Renal cortex interstitium (tissue), 11 donors: Measurements from ENCODE around the gene JMJD7. TPM values are rescaled to one million over a fixed set of nuclear protein-coding genes. Genes with fewer than 3 reads are reported as not detected.

ENCODE experiments used
- DNase-seq, 11 donors: peaks; one replicate each; pipeline ENCODE4 v3.0.0-alpha.2; 2013; ENCODE audit warnings: low read depth in 9 of 11, low spot score in 4 of 11; ENCODE audit errors: extremely low read depth in 1 of 11
- polyA plus RNA-seq, 3 donors: library from polyadenylated mRNA; unstranded; fragments of 120-200 nt; gene quantifications; one replicate each; pipeline ENCODE4 v1.2.1, GENCODE V29; 2013; ENCODE audit not compliant: insufficient read length in 3 of 3

Gene JMJD7
- polyA plus RNA-seq, 3 donors: 10.2 to 17.9 (median 10.5) TPM

- no peak for DNase-seq
These were observed 5.0 kb downstream of the JMJD7 start for GRCh38 chr15:41832875-41833274.

GRCh38 chr15:41834096-41834495 lies 6.2 kb downstream of the JMJD7 start:
- DNase-seq: no peak

GRCh38 chr15:41836073-41836472 lies 8.2 kb downstream of the JMJD7 start:
- no peak for DNase-seq

- no peak for DNase-seq
These were observed 9.0 kb downstream of the JMJD7 start for GRCh38 chr15:41836713-41837454.

GRCh38 chr15:41838400-41838897 lies 10.6 kb downstream of the JMJD7 start, which contains the start of gene PLA2G4B:
TSS of gene PLA2G4B (plus strand) at chr15:41838847. CDS start at chr15:41838914, 67 bp downstream.
- no peak for DNase-seq

- no peak for DNase-seq
These were observed 12.0 kb downstream of the JMJD7 start for GRCh38 chr15:41839781-41840491.

- DNase-seq: no peak
These were observed 12.8 kb downstream of the JMJD7 start for GRCh38 chr15:41840673-41841072.

GRCh38 chr15:41841131-41841530 lies 13.2 kb downstream of the JMJD7 start:
- no peak for DNase-seq

GRCh38 chr15:41842229-41842628 lies 14.3 kb downstream of the JMJD7 start:
- no peak for DNase-seq

GRCh38 chr15:41843571-41843970 lies 15.7 kb downstream of the JMJD7 start:
- no peak for DNase-seq

- DNase-seq: no peak
These were observed 16.9 kb downstream of the JMJD7 start for GRCh38 chr15:41844814-41845213.

GRCh38 chr15:41847206-41847605 lies 19.3 kb downstream of the JMJD7 start:
- no peak for DNase-seq

GRCh38 chr15:41847981-41848380 lies 20.1 kb downstream of the JMJD7 start:
- no peak for DNase-seq

GRCh38 chr15:41848631-41849030 lies 20.7 kb downstream of the JMJD7 start:
- no peak for DNase-seq

- no peak for DNase-seq
These were observed 21.3 kb downstream of the JMJD7 start for GRCh38 chr15:41849204-41849603.

- DNase-seq: no peak
These were observed 22.0 kb downstream of the JMJD7 start for GRCh38 chr15:41849861-41850260.

- DNase-seq: no peak
These were observed 22.7 kb downstream of the JMJD7 start for GRCh38 chr15:41850482-41851166.

GRCh38 chr15:41851167-41851523 lies 23.3 kb downstream of the JMJD7 start:
- DNase-seq: no peak

- no peak for DNase-seq
These were observed 24.0 kb downstream of the JMJD7 start for GRCh38 chr15:41851755-41852370.
